HuH-7 (cell line): ENCODE results near the gene FGGY.
"Not testable (repeated sequence)": the region's sequence is repeated elsewhere in the genome, so short reads cannot be mapped to it uniquely, and the experiment has no call there.

Source experiments
- DNase-seq: peaks from one replicate; pipeline ENCODE4 v3.0.0; 2011; ENCODE audit warnings: low spot score

Gene FGGY, protein sequence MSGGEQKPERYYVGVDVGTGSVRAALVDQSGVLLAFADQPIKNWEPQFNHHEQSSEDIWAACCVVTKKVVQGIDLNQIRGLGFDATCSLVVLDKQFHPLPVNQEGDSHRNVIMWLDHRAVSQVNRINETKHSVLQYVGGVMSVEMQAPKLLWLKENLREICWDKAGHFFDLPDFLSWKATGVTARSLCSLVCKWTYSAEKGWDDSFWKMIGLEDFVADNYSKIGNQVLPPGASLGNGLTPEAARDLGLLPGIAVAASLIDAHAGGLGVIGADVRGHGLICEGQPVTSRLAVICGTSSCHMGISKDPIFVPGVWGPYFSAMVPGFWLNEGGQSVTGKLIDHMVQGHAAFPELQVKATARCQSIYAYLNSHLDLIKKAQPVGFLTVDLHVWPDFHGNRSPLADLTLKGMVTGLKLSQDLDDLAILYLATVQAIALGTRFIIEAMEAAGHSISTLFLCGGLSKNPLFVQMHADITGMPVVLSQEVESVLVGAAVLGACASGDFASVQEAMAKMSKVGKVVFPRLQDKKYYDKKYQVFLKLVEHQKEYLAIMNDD

DNA sequence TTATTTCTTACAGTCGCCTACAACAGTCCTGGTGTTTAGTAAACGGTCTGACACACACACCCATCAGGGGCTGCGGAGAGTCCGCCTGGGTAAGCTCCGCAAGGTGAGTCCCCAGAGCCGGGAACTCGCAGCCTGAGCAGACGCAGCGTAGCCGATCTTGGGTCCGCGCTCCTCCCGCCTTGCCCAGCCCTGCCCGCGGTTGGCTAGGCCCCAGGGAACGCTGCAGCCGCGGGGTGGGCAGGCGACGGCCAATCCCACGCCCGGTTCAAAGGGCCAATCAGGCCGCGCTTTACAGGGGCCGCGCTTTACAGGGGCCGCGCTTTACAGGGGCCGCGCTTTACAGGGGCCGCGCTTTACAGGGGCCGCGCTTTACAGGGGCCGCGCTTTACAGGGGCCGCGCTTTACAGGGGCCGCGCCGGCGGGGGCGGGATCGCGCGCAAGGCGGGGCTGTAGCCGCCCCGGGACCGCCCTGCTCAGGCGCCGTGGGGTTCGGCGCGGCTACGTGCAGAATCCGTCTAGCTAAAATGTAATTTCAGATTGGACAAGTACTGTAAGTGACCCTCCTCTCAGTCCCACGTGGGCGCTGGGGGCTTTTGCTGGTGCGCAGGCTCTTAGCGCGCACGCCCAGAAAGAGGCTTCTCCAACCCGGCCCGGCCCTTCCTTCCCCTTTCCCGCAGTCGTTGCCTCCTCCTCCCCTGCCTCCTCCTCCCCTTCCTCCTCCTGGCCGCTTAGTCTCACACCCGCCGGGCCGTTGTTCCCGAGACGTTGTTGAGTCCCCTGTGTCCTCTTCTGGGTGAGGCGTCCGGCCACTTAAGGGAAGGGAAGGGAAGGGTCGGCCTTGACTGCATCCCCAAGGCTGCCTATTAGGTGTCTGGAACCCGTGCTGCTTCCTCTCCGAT, at the start of gene FGGY:
FGGY (plus strand) TSS at position 737 of the 899 bp plus-strand sequence. CDS start 24,456 bp downstream, outside the sequence.
- peak; percentile 93 for DNase-seq

DNA sequence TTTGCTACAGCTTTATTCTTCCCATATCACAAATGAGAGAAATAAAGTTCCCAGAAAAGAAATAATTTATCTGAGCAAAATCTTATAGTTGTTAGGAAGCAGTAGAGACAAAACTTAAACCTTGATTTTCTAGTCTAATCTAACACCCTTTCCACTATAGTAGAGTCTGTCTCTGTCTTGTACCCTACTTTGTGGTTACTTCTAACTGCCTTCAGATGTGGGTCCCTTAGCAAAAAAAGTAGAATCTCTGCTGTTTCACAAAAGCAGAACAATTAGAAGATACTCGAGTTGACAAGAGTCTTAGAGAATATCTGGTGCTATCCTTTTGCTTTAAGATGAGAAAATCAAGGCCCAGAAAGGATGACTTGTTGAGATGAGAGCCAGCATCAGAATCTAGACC, 48.1 kb upstream of the FGGY start:
- no peak for DNase-seq

DNA sequence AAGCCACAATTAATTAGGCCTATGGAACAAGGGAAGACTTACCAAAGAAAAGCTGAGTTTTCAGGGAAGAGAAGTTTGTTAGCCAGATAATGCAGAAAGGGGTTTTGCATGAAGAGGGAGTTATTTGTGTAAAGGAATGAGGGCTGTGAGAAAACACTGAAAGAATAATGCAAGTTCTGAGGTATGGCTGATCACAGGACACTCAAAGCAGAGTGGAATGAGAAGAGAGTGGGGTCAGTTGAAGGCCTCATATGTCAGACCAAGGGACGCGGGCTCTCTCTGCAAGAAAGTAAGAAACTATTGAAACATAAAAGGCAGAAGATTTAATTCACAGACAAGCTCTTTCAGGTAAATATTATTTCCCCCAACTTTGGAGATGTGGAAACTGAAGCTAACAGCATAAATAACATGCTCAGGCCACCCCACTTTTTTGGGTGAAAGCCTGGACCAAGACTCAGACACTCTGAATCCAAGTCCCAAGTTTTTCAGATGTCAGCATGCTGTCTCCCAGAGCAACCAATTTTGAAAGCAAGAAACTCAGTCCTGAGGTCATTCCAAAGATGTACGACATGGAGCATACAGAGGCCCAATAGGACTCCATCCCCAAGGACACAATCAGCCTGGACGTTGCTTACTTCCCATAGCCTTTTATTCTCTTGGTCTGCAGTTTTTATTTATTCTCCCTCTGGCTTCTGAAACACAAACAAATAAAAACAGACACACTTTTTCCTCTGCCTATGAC, 47.3 kb upstream of the FGGY start:
- DNase-seq = no peak

DNA sequence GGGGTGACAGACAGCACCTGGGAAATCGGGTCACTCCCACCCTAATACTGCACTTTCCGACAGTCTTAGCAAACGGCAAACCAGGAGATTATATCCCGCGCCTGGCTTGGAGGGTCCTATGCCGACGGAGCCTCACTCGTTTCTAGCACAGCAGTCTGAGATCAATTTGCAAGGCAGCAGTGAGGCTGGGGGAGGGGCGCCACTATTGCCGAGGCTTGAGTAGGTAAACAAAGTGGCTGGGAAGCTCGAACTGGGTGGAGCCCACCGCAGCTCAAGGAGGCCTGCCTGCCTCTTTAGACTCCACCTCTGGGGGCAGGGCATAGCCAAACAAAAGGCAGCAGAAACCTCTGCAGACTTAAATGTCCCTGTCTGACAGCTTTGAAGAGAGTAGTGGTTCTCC, 45.8 kb upstream of the FGGY start:
- not testable (repeated sequence) for DNase-seq

DNA sequence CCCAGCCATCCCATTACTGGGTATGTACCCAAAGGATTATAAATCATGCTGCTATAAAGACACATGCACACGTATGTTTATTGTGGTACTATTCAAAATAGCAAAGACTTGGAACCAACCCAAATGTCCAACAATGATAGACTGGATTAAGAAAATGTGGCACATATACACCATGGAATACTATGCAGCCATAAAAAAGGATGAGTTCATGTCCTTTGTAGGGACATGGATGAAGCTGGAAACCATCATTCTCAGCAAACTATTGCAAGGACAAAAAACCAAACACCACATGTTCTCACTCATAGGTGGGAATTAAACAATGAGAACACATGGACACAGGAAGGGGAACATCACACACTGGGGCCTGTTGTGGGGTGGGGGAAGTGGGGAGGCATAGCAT, 40.5 kb upstream of the FGGY start:
- not testable (repeated sequence) for DNase-seq

DNA sequence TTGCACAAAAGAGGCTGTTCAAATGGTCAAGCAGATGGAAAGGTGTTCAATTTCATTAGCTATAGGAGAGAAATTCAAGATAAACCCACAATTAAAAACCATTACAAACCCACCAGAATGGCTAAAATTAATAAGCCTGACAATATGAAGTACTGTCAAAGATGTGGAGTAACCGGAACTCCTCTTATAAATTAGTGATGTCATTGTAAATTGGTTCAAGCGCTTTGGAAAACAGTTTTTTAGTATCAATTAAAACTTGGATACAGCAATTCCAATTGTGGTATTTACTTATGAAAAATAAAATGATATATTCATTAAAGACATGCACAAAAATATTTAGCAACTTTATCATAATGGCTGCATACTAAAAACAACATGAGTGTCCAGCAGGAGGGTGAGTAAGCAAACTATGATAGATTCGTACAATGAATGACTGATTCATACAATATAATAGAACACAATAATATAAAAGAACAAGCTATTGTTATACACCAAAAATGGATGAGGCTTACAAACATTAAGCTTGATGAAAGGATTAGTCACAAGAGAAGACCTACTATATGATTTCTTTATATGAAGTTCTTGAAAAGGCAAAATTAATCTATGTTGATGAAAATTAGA, 38.4 kb upstream of the FGGY start:
- DNase-seq = no peak

DNA sequence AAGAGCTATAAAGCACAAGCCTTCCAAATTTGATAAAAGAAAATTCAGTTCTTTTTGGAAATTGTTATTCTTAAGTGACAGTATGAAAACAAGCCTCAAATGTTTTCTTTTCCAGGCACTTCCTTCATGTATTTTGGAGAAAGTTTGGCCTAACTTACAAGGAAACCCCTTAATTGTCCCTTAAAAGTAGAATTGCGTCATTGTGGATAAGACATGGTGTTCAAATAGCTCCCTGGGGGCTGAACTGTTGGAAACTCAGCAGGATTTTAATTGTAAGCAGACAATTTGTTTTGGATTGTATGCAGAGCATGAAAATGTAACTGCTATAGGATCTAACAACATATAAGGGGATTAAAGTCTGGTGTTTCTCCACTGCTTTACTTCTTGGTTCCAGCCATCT, 35.4 kb upstream of the FGGY start:
- DNase-seq = no peak

DNA sequence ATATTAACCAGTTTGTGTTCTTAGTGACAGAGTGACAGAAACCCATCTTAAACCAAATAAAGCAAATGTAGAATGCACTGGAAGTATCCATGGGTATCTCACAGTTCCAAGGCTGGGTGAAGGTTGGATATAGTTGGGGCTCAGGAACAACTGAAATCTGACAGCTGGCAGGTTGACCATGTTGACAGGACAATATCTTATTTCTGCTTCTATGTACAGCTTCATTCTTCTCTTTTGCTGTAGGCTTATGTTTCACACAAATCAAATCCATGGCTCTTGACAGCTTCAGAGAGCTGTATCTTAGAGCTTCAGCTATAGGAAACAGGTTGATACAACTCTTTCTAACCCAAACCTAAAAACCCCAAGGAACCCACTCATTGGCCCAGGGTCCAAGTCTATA, 34.3 kb upstream of the FGGY start:
- no peak for DNase-seq

DNA sequence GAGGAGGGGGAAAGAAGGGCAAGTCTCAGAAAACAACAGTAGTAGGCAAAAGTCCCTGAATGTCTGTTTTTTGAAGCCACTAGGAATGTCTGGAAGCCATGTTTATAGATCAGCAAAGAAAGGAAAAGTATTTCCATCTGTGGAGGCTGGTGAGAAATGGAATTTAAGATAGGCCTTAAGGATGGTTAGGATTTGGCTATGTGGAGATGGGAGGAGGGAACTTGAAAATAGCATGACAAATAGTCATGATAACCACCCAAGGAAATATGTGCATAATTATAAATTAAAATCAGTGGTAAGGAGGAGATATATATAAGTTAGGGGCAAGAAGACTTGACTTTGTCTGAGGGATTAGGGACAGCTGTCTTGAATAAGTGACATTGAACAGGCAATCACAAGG, 33.8 kb upstream of the FGGY start:
- no peak for DNase-seq

DNA sequence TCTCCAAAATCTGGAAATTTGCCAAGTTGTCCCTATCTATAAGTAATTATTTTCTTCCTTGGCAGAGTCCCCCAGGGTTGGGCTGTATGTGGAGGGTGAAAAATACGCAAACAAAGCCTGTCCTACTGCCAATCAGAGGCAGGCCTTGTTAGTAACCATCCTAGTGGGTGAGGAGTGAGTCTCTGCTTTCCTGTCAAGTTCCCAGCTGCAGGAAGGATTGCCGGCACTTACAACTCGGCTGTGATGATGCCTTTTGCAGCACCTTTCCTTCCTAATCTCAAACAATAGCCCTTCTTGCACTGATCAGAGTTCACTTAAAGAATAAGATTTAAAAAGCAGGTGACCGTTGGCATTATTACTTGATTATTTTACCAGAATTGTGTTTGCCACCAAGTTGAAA, 31.3 kb upstream of the FGGY start:
- no peak for DNase-seq

DNA sequence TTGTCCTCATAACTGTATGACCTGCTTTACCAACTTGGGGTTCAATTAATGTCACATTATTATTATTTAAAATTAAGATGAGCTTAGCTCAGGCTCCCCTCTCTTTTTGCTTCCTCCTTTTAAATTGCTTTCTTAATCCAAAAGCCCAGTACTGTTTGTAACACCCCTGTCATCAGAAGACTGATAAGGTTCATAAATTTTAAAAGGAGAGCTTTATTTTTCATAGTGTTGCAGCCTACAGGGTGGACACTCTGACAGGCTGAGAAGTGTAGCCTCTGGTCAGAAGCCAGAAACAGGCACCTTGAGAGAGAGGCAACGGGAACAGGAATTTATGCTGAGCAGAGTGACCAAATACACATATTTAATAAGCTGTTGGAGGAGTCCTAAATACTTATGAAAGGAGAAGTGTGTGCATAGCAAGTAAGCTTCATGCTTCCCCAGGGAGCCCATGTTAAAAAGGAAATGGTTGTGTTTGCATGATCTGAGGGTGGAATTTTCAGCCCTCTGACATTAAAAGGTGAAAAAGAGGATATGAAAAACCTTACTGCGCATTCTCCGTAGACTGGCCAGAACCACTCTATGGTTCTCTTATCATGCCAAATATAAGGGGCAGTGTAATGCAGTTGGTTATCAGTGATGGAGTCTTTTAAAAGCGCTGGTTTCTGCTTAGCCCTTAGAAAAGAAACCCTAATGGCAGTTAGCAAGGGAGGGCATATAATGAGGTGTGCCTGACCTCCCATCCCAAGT, 30.5 kb upstream of the FGGY start:
- no peak for DNase-seq

DNA sequence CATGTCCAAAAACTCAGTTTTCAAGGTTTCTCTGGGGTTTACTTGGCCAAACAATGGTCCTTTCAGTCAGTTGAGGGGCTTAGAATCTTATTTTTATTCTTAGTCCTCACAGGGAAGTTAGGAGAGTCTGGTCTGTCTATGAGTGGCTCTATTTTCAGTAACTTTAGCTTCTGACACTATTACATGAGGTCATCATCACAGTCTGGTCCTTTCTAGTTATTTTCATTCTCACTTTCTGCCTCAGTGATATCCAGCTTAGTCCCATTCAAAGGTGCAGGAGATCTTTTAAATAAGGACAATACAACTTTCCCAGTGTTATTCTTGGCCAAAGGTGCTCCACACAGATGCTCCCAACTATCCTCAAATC, 30.0 kb upstream of the FGGY start:
- DNase-seq = no peak

DNA sequence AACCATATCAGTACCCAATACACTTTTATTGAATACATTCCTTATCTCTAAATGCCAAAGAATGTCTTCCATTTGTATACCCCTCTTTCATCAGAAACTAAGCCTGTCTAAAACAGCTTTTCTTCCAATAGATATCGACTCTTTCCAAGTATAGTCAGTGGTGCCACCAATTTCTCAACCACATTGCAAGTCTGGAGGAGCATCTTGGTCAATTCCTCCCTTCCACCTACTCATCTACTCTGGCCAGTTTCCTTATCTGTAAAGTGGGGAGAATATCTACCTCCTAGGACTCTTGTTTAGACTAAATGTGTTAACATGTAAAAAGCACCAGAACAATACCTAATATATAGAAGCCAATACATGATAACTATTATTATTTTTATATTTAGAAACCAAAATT, 28.5 kb upstream of the FGGY start:
- DNase-seq = no peak

DNA sequence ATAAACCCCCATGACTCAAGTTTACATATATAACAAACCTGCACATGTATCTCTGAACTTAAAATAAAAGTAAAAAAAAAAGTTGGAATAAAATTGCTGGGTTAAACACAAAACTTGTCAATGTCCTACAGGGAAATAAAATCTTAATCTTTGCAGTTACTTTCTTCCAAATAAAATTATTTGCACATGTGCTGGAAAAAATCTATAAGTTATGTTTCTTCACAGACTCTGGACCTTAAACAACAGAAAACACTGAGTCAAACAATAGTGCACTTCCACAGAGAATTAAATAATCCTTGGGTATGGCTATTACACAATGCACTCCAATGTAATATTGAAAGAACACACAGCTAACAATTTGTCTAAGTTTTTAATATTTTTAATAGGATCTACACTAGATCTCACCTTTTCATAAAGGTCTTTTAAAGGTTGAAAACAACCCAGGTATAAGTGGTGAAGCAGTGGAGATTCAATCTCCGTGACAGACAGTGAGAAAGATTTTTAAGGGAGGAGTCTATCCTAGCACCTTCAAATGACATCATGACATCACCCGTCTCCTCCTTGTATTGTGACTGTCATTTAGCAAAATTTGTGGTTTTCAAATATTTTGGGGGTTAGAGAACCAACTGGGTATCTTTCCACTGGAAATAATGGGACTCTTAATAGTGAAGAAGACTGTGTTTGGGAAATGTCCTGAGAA, 25.2 kb upstream of the FGGY start:
- DNase-seq = no peak

DNA sequence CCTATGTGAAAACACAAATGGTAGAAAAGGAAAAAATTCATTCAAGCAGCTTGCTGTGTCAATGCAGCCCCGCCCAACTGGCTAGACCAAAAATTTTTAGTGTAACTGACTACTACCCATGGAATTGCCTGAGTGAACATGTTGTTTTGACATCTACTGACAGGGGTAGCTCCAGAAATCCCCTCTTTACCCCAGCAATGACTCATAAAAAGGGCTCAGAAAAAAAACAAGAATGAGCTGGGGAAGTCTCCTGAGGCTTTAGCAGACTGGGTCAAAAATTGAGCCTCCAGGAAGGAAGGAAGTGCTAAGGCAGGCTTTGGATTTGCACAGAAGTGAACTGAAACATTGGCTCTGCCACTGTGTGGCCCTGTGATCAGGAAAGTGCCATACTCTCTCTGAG, 24.4 kb upstream of the FGGY start:
- no peak for DNase-seq

DNA sequence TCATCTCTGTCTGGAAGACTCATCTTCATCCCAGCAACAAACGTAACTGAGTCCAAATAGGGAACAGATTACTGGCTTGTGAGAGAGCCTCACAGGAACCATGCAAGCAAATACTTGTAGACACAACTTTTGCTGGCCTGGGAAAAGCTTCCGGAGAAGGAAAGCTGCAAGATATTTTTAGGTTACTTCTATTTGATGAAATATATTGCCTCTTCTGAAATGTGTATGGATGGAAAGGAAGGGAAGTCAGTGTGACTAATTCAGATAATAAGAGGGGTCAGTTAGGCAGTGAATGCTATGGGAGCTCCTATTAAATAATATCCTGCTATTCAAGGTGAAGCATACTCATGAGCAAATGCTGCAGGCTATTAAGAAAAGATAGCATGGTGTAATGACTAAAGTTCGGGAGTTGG, 20.4 kb upstream of the FGGY start:
- no peak for DNase-seq

DNA sequence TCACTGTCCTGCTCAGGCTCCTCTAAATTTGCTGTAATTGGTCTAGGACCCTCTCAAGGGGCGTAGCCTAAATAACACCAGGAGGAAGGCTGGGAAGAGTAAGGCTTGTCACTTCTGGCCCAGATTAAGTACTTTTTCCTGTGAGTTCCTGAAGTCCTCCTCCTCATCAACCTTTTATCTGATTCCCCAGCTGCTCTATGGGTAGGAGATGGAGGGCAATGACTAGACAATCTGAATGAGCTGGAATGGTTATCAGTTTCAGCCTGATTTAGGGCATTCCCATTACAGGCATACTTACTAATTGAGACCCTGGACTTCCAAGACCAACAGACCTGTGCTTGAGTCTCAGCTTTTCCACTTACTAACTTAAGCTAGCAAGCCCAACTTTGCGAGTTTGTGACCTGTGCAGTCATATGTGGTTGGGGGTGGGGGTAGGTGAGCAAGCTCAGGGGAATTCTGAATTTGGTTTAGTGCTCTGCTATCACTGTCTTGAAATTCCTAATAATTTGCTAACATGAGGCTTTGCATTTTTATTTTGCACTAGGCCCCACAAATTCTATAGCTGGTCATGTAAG, 18.0 kb upstream of the FGGY start:
- no peak for DNase-seq

DNA sequence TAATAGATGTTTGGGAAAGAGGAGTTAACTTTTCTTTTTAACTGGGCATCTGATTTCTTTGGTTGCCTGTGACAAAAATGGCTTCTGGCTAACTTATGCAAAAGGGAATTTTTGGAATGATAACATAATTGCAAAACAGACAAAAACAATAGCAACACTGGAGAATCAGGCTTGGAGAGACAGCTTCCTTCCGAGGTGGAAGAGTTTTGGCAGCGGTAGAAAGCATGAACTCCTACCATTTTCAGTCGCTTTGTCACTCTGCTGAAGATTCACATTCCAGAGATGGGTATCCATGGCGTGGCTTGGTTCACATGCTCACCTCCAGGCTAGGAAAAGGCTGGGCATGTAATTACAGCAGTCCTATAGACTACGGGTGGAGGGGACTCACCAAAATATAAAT, 17.2 kb upstream of the FGGY start:
- no peak for DNase-seq

DNA sequence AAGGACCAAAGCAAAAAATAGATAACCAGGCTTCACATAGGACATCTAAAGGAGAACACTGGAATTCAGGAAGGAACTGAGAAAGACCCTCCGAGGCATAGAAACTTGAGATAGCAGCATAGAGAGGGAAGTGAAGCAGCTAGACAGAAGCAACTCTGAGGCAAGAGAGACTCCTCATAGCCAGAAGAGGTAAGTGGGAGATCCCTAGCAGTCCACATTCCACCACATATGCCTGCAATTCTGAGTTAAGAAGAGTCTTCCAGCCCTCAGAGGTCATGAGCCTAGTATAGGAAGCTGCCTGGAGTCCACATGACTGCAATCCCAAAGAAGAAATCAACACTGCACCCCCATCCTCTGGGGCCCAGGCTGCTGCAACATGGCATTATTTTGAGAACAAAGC, 13.9 kb upstream of the FGGY start:
- no peak for DNase-seq

DNA sequence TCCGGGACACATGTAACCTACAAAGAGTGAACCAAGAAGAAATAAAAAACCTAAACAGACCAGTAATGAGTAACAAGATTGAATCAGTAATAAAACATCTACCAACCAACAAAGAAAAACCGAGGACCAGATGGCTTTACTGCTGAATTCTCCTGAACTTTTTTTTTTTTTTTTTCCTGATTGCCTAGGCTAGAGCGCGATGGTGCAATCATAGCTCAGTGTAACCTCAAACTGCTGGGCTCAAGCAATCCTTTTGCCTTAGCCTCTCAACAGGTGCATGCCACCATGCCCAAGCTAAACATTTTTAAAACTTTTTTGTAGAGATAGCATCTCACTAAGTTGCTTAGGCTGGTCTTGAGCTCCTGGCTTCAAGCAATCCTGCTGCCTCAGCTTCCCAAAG, 11.2 kb upstream of the FGGY start:
- DNase-seq = no peak
